ENCODE results near the gene NOD2. TPM values are rescaled to one million over a fixed set of nuclear protein-coding genes. Genes with fewer than 3 reads are reported as not detected.

NOD2 gene
- total and polyA plus RNA-seq, 2 experiments from 2014 or later = 0.27 to 0.66 TPM

DNA sequence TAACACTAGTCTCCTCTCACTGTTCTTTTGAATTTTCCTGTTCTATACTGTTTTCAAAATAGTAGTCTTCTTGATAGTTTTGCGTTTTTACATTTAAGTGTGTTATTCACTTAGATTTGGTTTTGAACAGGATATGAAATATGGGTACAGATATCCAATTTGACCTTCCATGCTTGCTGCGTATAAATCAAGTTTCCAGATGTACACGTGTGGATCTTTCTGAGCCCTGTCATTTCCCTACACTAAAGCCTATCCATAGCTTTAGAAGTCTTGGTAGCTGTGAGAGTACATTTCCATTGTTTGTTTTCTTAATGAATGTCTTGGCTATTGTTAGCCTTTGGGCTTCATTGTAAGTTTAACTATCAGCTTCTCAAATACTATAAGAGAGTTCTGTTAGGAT lies 68.8 kb downstream of the NOD2 start (continued):
- TF ChIP-seq, protein P1, sequence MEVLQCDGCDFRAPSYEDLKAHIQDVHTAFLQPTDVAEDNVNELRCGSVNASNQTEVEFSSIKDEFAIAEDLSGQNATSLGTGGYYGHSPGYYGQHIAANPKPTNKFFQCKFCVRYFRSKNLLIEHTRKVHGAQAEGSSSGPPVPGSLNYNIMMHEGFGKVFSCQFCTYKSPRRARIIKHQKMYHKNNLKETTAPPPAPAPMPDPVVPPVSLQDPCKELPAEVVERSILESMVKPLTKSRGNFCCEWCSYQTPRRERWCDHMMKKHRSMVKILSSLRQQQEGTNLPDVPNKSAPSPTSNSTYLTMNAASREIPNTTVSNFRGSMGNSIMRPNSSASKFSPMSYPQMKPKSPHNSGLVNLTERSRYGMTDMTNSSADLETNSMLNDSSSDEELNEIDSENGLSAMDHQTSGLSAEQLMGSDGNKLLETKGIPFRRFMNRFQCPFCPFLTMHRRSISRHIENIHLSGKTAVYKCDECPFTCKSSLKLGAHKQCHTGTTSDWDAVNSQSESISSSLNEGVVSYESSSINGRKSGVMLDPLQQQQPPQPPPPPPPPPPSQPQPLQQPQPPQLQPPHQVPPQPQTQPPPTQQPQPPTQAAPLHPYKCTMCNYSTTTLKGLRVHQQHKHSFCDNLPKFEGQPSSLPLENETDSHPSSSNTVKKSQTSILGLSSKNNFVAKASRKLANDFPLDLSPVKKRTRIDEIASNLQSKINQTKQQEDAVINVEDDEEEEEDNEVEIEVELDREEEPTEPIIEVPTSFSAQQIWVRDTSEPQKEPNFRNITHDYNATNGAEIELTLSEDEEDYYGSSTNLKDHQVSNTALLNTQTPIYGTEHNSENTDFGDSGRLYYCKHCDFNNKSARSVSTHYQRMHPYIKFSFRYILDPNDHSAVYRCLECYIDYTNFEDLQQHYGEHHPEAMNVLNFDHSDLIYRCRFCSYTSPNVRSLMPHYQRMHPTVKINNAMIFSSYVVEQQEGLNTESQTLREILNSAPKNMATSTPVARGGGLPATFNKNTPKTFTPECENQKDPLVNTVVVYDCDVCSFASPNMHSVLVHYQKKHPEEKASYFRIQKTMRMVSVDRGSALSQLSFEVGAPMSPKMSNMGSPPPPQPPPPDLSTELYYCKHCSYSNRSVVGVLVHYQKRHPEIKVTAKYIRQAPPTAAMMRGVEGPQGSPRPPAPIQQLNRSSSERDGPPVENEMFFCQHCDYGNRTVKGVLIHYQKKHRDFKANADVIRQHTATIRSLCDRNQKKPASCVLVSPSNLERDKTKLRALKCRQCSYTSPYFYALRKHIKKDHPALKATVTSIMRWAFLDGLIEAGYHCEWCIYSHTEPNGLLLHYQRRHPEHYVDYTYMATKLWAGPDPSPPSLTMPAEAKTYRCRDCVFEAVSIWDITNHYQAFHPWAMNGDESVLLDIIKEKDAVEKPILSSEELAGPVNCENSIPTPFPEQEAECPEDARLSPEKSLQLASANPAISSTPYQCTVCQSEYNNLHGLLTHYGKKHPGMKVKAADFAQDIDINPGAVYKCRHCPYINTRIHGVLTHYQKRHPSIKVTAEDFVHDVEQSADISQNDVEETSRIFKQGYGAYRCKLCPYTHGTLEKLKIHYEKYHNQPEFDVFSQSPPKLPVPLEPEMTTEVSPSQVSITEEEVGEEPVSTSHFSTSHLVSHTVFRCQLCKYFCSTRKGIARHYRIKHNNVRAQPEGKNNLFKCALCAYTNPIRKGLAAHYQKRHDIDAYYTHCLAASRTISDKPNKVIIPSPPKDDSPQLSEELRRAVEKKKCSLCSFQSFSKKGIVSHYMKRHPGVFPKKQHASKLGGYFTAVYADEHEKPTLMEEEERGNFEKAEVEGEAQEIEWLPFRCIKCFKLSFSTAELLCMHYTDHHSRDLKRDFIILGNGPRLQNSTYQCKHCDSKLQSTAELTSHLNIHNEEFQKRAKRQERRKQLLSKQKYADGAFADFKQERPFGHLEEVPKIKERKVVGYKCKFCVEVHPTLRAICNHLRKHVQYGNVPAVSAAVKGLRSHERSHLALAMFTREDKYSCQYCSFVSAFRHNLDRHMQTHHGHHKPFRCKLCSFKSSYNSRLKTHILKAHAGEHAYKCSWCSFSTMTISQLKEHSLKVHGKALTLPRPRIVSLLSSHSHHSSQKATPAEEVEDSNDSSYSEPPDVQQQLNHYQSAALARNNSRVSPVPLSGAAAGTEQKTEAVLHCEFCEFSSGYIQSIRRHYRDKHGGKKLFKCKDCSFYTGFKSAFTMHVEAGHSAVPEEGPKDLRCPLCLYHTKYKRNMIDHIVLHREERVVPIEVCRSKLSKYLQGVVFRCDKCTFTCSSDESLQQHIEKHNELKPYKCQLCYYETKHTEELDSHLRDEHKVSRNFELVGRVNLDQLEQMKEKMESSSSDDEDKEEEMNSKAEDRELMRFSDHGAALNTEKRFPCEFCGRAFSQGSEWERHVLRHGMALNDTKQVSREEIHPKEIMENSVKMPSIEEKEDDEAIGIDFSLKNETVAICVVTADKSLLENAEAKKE (CRISPR knock-in tag; IDR thresholded peaks at IDR 0.05) = no peak
- no peak for TF ChIP-seq ZNF114 (CRISPR knock-in tag; IDR thresholded peaks at IDR 0.05)
- no peak for TF ChIP-seq EZH2phosphoT487 (IDR thresholded peaks at IDR 0.05; ENCODE audit: unreplicated experiment)
- TF ChIP-seq, protein P2, sequence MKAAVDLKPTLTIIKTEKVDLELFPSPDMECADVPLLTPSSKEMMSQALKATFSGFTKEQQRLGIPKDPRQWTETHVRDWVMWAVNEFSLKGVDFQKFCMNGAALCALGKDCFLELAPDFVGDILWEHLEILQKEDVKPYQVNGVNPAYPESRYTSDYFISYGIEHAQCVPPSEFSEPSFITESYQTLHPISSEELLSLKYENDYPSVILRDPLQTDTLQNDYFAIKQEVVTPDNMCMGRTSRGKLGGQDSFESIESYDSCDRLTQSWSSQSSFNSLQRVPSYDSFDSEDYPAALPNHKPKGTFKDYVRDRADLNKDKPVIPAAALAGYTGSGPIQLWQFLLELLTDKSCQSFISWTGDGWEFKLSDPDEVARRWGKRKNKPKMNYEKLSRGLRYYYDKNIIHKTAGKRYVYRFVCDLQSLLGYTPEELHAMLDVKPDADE (IDR thresholded peaks at IDR 0.05) = no peak

DNA sequence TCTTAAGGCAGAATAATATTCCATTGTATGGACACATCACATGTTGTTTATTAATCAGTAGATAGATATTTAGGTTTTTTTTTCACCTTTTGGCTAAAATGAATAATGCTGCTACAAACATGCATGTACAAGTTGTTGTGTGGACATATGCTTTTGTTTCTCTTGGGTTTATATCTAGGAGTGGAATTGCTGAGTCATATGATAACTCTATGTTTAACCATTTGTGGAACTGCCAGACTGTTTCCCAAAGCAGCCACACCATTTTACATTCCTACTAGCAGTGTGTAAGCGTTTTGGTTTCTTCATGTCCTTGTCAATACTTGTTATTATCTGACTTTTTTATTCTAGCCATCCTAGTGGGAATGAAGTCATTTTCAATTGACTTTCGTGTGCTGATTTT lies 69.8 kb downstream of the NOD2 start:
- Mint-ChIP-seq H3K27me3 (ENCODE audit: insufficient read depth, low read depth, poor library complexity) (peaks cover 1% of the 10 kb centered on the region), H3K4me1 (peaks cover 8% of the 10 kb centered on the region), H3K27ac (no peak overlapping the region; the same call in 1 of the 2 replicates), H3K9me3 (peaks cover 10% of the 10 kb centered on the region; the same call in 2 of the 3 replicates), H3K4me3 (no peak overlapping the region), H3K36me3 (ENCODE audit: low read depth) (peaks cover 19% of the 10 kb centered on the region)
- no peak overlapping the region for H2AFZ ChIP-seq
- H3K4me1 ChIP-seq (ENCODE audit: insufficient read depth) = 0 out of 2 replicates have a peak, but pooled peaks cover 4% of the 10 kb centered on the region
- no peaks in the 10 kb centered on the region for H3K36me3 ChIP-seq (ENCODE audit: insufficient read depth)
- no peak overlapping the region for H3K27ac ChIP-seq (ENCODE audit: low read depth)
- no peaks in the 10 kb centered on the region; the same call in none of the 2 replicates for H3K79me2 ChIP-seq (replicated peaks; ENCODE audit: insufficient read depth)
- H3K4me3 ChIP-seq = no peak overlapping the region
- no peak overlapping the region for H3K4me2 ChIP-seq
- no peak for ATAC-seq
- no peaks in the 10 kb centered on the region for H3F3A ChIP-seq (replicated peaks; ENCODE audit: low read depth)
- DNase-seq (ENCODE audit: low spot score) = no peak
- no peaks in the 10 kb centered on the region; the same call in 1 of the 2 replicates for H4K20me1 ChIP-seq (replicated peaks; ENCODE audit: insufficient read depth)
- no peaks in the 10 kb centered on the region for H3K9me2 ChIP-seq (ENCODE audit: insufficient read depth)
- H3K27me3 ChIP-seq (ENCODE audit: insufficient read depth) = no peaks in the 10 kb centered on the region
- TF ChIP-seq, protein P3, sequence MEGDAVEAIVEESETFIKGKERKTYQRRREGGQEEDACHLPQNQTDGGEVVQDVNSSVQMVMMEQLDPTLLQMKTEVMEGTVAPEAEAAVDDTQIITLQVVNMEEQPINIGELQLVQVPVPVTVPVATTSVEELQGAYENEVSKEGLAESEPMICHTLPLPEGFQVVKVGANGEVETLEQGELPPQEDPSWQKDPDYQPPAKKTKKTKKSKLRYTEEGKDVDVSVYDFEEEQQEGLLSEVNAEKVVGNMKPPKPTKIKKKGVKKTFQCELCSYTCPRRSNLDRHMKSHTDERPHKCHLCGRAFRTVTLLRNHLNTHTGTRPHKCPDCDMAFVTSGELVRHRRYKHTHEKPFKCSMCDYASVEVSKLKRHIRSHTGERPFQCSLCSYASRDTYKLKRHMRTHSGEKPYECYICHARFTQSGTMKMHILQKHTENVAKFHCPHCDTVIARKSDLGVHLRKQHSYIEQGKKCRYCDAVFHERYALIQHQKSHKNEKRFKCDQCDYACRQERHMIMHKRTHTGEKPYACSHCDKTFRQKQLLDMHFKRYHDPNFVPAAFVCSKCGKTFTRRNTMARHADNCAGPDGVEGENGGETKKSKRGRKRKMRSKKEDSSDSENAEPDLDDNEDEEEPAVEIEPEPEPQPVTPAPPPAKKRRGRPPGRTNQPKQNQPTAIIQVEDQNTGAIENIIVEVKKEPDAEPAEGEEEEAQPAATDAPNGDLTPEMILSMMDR (conservative IDR thresholded peaks at IDR 0.05; ENCODE audit: low read depth in 2 of 2) = no peak
- TF ChIP-seq, protein P4, sequence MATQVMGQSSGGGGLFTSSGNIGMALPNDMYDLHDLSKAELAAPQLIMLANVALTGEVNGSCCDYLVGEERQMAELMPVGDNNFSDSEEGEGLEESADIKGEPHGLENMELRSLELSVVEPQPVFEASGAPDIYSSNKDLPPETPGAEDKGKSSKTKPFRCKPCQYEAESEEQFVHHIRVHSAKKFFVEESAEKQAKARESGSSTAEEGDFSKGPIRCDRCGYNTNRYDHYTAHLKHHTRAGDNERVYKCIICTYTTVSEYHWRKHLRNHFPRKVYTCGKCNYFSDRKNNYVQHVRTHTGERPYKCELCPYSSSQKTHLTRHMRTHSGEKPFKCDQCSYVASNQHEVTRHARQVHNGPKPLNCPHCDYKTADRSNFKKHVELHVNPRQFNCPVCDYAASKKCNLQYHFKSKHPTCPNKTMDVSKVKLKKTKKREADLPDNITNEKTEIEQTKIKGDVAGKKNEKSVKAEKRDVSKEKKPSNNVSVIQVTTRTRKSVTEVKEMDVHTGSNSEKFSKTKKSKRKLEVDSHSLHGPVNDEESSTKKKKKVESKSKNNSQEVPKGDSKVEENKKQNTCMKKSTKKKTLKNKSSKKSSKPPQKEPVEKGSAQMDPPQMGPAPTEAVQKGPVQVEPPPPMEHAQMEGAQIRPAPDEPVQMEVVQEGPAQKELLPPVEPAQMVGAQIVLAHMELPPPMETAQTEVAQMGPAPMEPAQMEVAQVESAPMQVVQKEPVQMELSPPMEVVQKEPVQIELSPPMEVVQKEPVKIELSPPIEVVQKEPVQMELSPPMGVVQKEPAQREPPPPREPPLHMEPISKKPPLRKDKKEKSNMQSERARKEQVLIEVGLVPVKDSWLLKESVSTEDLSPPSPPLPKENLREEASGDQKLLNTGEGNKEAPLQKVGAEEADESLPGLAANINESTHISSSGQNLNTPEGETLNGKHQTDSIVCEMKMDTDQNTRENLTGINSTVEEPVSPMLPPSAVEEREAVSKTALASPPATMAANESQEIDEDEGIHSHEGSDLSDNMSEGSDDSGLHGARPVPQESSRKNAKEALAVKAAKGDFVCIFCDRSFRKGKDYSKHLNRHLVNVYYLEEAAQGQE (IDR thresholded peaks at IDR 0.05; ENCODE audit: unreplicated experiment) = no peak
